Mesothelial cell of epicardium (in vitro differentiated cells): Measurements from ENCODE around the gene COPS9. TPM values are rescaled to one million over a fixed set of nuclear protein-coding genes. Genes with fewer than 3 reads are reported as not detected.

Experiments
- DNase-seq, 2 experiments: peaks; one replicate each; pipeline ENCODE4 v3.0.0; 2021; ENCODE audit warnings: low spot score in 2 of 2; ENCODE audit not compliant: unreplicated experiment in 2 of 2
- H3K27ac Mint-ChIP-seq: 2 replicates; pipeline ENCODE4 v1.8.0; 2021; ENCODE audit warnings: mixed read lengths
- H3K27me3 Mint-ChIP-seq: 2 replicates; pipeline ENCODE4 v1.8.0; 2021; ENCODE audit warnings: low read depth, mixed read lengths
- H3K36me3 Mint-ChIP-seq: 2 replicates; pipeline ENCODE4 v1.8.0; 2021; ENCODE audit warnings: mixed read lengths
- H3K4me1 Mint-ChIP-seq: 2 replicates; pipeline ENCODE4 v1.8.0; 2021; ENCODE audit warnings: mixed read lengths
- H3K4me3 Mint-ChIP-seq: 2 replicates; pipeline ENCODE4 v1.8.0; 2021; ENCODE audit warnings: mild to moderate bottlenecking, moderate library complexity, mixed read lengths
- H3K9me3 Mint-ChIP-seq: 2 replicates; pipeline ENCODE4 v1.8.0; 2021; ENCODE audit warnings: mixed read lengths
- total RNA-seq: library from RNA; stranded (reverse); gene quantifications from 3 replicates; pipeline ENCODE4 v1.2.1, GENCODE V29; 2021
- TF ChIP-seq, protein P1 (sequence below): fragments of 200-600 bp; sonication (generic); IDR thresholded peaks from one replicate; pipeline ENCODE4 v1.5.0; 2021; ENCODE audit warnings: antibody characterized with exemption; ENCODE audit not compliant: unreplicated experiment

COPS9 gene
- total RNA-seq, 1 donor from 2014 or later, result 93.6 TPM

DNA sequence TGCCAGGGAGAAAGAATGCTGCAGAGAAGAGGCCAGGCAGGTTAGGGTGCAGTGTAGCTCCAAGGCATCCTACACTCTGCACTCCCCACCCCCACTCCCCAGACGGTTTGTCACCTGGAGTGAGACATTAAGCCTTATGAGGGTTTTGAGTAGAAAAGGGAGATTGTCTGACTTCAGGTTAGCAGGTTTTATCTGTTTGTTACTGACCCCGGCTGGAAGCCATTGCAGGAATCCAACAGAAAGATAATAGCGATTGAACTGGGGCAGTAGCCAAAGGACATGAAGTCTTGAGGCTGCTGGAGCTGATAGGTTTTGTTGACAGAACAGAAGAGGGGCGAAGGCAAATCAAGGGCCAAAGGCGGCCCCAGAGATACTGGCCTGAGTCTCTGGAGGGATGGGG is 46.8 kb downstream of the COPS9 start:
- Mint-ChIP-seq H3K4me3 (no peak overlapping the region), H3K36me3 (peaks cover 2% of the 10 kb centered on the region), H3K4me1 (no peaks in the 10 kb centered on the region), H3K27ac (no peak overlapping the region), H3K9me3 (peaks cover 44% of the 10 kb centered on the region), H3K27me3 (peaks cover 31% of the 10 kb centered on the region)
- DNase-seq, result no peak
- TF ChIP-seq, protein P1, sequence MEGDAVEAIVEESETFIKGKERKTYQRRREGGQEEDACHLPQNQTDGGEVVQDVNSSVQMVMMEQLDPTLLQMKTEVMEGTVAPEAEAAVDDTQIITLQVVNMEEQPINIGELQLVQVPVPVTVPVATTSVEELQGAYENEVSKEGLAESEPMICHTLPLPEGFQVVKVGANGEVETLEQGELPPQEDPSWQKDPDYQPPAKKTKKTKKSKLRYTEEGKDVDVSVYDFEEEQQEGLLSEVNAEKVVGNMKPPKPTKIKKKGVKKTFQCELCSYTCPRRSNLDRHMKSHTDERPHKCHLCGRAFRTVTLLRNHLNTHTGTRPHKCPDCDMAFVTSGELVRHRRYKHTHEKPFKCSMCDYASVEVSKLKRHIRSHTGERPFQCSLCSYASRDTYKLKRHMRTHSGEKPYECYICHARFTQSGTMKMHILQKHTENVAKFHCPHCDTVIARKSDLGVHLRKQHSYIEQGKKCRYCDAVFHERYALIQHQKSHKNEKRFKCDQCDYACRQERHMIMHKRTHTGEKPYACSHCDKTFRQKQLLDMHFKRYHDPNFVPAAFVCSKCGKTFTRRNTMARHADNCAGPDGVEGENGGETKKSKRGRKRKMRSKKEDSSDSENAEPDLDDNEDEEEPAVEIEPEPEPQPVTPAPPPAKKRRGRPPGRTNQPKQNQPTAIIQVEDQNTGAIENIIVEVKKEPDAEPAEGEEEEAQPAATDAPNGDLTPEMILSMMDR, result no peak

DNA sequence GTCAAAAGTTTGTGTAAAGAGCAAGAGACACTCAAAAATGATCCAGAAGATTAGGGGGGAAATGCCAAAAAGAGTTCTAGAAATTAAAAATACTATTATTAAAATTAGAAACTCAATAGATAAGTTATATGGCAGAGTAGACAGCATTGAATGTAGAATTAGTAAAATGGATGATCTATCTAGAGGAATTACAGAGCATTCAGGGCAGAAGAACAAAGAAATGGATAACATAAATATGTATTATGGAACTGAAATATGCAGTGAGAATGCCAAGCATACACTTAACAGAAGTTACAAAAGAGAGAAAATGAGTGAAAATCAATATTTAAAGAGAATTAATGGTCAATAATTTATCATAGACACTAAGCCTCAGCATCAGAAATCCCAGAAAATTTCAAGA is 49.5 kb downstream of the COPS9 start:
- H3K4me1 Mint-ChIP-seq, result no peaks in the 10 kb centered on the region
- peaks cover 30% of the 10 kb centered on the region for H3K9me3 Mint-ChIP-seq
- no peak for DNase-seq
- H3K36me3 Mint-ChIP-seq, result peaks cover 2% of the 10 kb centered on the region
- H3K4me3 Mint-ChIP-seq, result no peak overlapping the region
- H3K27me3 Mint-ChIP-seq, result peaks cover 12% of the 10 kb centered on the region
- TF ChIP-seq, protein P1, result no peak
- no peak overlapping the region for H3K27ac Mint-ChIP-seq

Other genes starting within 250 kb of the COPS9 start
- gene NDUFA10, start 111.0 kb downstream of the COPS9 start, total RNA-seq, result 121 to 129 TPM (median 125 TPM) in 3 replicates
- gene OR6B2, start 105.9 kb downstream of the COPS9 start, total RNA-seq, result not detected in 3 replicates
- not detected in 3 replicates for gene OR6B3, start 82.8 kb downstream of the COPS9 start, total RNA-seq
- not detected in 3 replicates for gene OTOS, start 4.4 kb upstream of the COPS9 start, total RNA-seq